ENCODE data around the gene KDM1A. TPM values are rescaled to one million over a fixed set of nuclear protein-coding genes. Genes with fewer than 3 reads are reported as not detected.
A peak's percentile ranks its signal among the peaks of the same experiment; 100 is the strongest.

The KDM1A gene
- total RNA-seq, 3 donors from 2014 or later: 41.6 to 73.2 (median 68.5) TPM

GRCh38 chr1:23020706-23021405, 1.6 kb downstream of the KDM1A start:
- DNase-seq (ENCODE audit: low spot score in 2 of 2): no peak
- no peak for TF ChIP-seq POLR2AphosphoS5 (IDR thresholded peaks at IDR 0.05)
- no peak for TF ChIP-seq POLR2A (IDR thresholded peaks at IDR 0.05)
- TF ChIP-seq, protein P1, sequence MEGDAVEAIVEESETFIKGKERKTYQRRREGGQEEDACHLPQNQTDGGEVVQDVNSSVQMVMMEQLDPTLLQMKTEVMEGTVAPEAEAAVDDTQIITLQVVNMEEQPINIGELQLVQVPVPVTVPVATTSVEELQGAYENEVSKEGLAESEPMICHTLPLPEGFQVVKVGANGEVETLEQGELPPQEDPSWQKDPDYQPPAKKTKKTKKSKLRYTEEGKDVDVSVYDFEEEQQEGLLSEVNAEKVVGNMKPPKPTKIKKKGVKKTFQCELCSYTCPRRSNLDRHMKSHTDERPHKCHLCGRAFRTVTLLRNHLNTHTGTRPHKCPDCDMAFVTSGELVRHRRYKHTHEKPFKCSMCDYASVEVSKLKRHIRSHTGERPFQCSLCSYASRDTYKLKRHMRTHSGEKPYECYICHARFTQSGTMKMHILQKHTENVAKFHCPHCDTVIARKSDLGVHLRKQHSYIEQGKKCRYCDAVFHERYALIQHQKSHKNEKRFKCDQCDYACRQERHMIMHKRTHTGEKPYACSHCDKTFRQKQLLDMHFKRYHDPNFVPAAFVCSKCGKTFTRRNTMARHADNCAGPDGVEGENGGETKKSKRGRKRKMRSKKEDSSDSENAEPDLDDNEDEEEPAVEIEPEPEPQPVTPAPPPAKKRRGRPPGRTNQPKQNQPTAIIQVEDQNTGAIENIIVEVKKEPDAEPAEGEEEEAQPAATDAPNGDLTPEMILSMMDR (IDR thresholded peaks at IDR 0.05): no peak
- H3K36me3 ChIP-seq: no peaks in the 10 kb centered on the region
- H3K9me3 ChIP-seq: peaks cover 0 to 8% of the 10 kb centered on the region in 2 donors
- H3K4me3 ChIP-seq: peak overlapping the region; percentile 98 to 99 (median 99)
- H3K27ac ChIP-seq: peak overlapping the region in 1 of 2 donors; percentile 91
- intact Hi-C loops (cut with DNase I; ENCODE audit: low total_unique reads): no loop called here
- no peaks in the 10 kb centered on the region for H3K27me3 ChIP-seq
- H3K4me1 ChIP-seq: peaks cover 0 to 6% of the 10 kb centered on the region in 2 donors

- DNase-seq (ENCODE audit: low spot score in 2 of 2): no peak
- Histone ChIP-seq H3K36me3 (no peaks in the 10 kb centered on the region), H3K27ac (no peak overlapping the region), H3K9me3 (peaks cover 0 to 8% of the 10 kb centered on the region in 2 donors), H3K27me3 (no peaks in the 10 kb centered on the region), H3K4me3 (no peak overlapping the region), H3K4me1 (peaks cover 0 to 6% of the 10 kb centered on the region in 2 donors)
- intact Hi-C loops (cut with DNase I; ENCODE audit: low total_unique reads): no loop called here
- no peak for TF ChIP-seq POLR2A (IDR thresholded peaks at IDR 0.05)
- TF ChIP-seq, protein P1 (IDR thresholded peaks at IDR 0.05): no peak
- TF ChIP-seq POLR2AphosphoS5 (IDR thresholded peaks at IDR 0.05): no peak
Measured at GRCh38 chr1:23021834-23022233, 2.6 kb downstream of the KDM1A start.

DNA sequence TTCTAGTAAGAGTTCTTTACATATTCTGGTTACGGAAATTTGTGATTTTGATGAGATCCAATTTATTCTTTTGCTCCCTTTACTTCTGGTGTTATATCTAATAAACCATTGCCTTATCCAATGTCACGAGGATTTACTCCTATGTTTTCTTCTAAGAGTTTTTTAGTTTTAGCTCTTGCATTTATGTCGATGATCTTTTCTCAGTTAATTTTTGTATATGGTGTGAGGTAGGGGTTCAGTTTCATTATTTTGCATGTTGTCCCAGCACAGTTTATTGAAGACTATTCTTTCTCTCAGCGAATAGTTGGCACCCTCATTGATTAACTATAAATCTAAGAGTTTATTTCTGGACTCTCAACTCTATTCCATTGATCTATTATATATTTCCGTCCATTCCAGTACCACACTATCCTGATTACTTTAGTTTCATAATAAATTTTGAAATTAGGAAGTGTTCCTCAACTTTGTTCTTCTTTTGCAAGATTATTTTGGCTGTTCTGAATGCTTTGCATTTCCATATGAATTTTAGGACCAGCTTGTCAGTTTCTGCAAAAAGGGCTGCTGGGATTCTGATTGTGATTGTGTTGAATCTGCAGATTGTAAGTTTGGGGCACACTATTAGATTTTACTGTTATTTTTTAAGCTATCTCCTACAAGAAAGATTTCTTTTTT, 4.0 kb downstream of the KDM1A start:
- no peak for TF ChIP-seq POLR2A (IDR thresholded peaks at IDR 0.05)
- TF ChIP-seq POLR2AphosphoS5 (IDR thresholded peaks at IDR 0.05): no peak
- TF ChIP-seq, protein P1 (IDR thresholded peaks at IDR 0.05): no peak
- H3K27ac ChIP-seq: no peak overlapping the region
- intact Hi-C loops (cut with DNase I; ENCODE audit: low total_unique reads): no loop called here
- H3K36me3 ChIP-seq: no peaks in the 10 kb centered on the region
- H3K27me3 ChIP-seq: no peaks in the 10 kb centered on the region
- H3K4me3 ChIP-seq: no peak overlapping the region
- H3K4me1 ChIP-seq: peaks cover 0 to 6% of the 10 kb centered on the region in 2 donors
- H3K9me3 ChIP-seq: peaks cover 0 to 8% of the 10 kb centered on the region in 2 donors
- DNase-seq (ENCODE audit: low spot score in 2 of 2): no peak

- H3K4me1 ChIP-seq: no peaks in the 10 kb centered on the region
- no peak for TF ChIP-seq POLR2A (IDR thresholded peaks at IDR 0.05)
- TF ChIP-seq, protein P1 (IDR thresholded peaks at IDR 0.05): no peak
- no peak for TF ChIP-seq POLR2AphosphoS5 (IDR thresholded peaks at IDR 0.05)
- H3K9me3 ChIP-seq: peaks cover 0 to 8% of the 10 kb centered on the region in 2 donors
- DNase-seq (ENCODE audit: low spot score in 2 of 2): no peak
- no peaks in the 10 kb centered on the region for H3K27me3 ChIP-seq
- no peak overlapping the region for H3K4me3 ChIP-seq
- H3K27ac ChIP-seq: no peak overlapping the region
- no peaks in the 10 kb centered on the region for H3K36me3 ChIP-seq
- intact Hi-C loops (cut with DNase I; ENCODE audit: low total_unique reads): no loop called here
Measured at GRCh38 chr1:23026568-23026967, 7.3 kb downstream of the KDM1A start.

GRCh38 chr1:23027352-23027907, 8.2 kb downstream of the KDM1A start:
- Histone ChIP-seq H3K36me3 (no peaks in the 10 kb centered on the region), H3K9me3 (peaks cover 0 to 8% of the 10 kb centered on the region in 2 donors), H3K4me1 (no peaks in the 10 kb centered on the region), H3K27me3 (no peaks in the 10 kb centered on the region), H3K4me3 (no peak overlapping the region), H3K27ac (no peak overlapping the region)
- DNase-seq (ENCODE audit: low spot score in 2 of 2): no peak
- intact Hi-C loops (cut with DNase I; ENCODE audit: low total_unique reads): no loop called here
- TF ChIP-seq POLR2AphosphoS5 (IDR thresholded peaks at IDR 0.05) (no peak), POLR2A (IDR thresholded peaks at IDR 0.05) (no peak)
- TF ChIP-seq, protein P1 (IDR thresholded peaks at IDR 0.05): no peak
